Neural cell (in vitro differentiated cells): Measurements from ENCODE around the gene LRRC1.

ENCODE experiments used
- EP300 ChIP-seq: fragments of 450-650 bp; conservative IDR thresholded peaks from 2 replicates; pipeline ENCODE4 v1.6.1; 2014; ENCODE audit warnings: antibody characterized with exemption, mild to moderate bottlenecking, moderate library complexity; ENCODE audit not compliant: poor library complexity, severe bottlenecking
- EZH2 ChIP-seq: fragments of 200-600, 300-800 bp; shearing (Covaris generic), sonication (generic); IDR thresholded peaks from 2 replicates; pipeline ENCODE4 v1.6.1; 2014; ENCODE audit warnings: antibody characterized with exemption, low read length, borderline replicate concordance, mild to moderate bottlenecking; ENCODE audit not compliant: insufficient read depth, poor library complexity, severe bottlenecking
- SMC3 ChIP-seq: fragments of 450-650 bp; conservative IDR thresholded peaks from 2 replicates; pipeline ENCODE4 v1.6.1; 2014; ENCODE audit warnings: antibody characterized with exemption, mild to moderate bottlenecking, moderate library complexity; ENCODE audit not compliant: poor library complexity
- TAF1 ChIP-seq: IDR thresholded peaks from 2 replicates; pipeline ENCODE4 v1.6.1; 2012; ENCODE audit warnings: low read depth
- TF ChIP-seq, protein P1 (sequence below): fragments of 450-650 bp; IDR thresholded peaks from 2 replicates; pipeline ENCODE4 v1.5.1; 2014; ENCODE audit warnings: antibody characterized with exemption, mild to moderate bottlenecking, moderate library complexity; ENCODE audit not compliant: poor library complexity, severe bottlenecking

- TF ChIP-seq, protein P1, sequence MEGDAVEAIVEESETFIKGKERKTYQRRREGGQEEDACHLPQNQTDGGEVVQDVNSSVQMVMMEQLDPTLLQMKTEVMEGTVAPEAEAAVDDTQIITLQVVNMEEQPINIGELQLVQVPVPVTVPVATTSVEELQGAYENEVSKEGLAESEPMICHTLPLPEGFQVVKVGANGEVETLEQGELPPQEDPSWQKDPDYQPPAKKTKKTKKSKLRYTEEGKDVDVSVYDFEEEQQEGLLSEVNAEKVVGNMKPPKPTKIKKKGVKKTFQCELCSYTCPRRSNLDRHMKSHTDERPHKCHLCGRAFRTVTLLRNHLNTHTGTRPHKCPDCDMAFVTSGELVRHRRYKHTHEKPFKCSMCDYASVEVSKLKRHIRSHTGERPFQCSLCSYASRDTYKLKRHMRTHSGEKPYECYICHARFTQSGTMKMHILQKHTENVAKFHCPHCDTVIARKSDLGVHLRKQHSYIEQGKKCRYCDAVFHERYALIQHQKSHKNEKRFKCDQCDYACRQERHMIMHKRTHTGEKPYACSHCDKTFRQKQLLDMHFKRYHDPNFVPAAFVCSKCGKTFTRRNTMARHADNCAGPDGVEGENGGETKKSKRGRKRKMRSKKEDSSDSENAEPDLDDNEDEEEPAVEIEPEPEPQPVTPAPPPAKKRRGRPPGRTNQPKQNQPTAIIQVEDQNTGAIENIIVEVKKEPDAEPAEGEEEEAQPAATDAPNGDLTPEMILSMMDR, result no peak
- TF ChIP-seq TAF1 (no peak), SMC3 (no peak), EP300 (no peak), EZH2 (no peak)
Measured at GRCh38 chr6:53967415-53967814, 172.6 kb downstream of the LRRC1 start.
